K562 (cell line): ENCODE results near the gene TBC1D5. TPM values are rescaled to one million over a fixed set of nuclear protein-coding genes. Genes with fewer than 3 reads are reported as not detected.

Experiments
- ATAC-seq: fragments of 200-7000 bp; cut with Tn5 transposase; 3 replicates; pipeline ENCODE4 v1.9.1; 2020; ENCODE audit warnings: moderate library complexity
- BruUV-seq: library from RNA; stranded (reverse); fragments of 400-500 nt; replicated peaks from 2 replicates; lab custom pipeline; 2021; lab: Mats Ljungman, UMichigan
- CTCF ChIA-PET: fragments of 300-600 bp; formaldehyde crosslinking; extraction: SDS; loops from one replicate; lab custom pipeline; 2021; ENCODE audit warnings: low intra/inter-chr PET ratio; lab: Yijun Ruan, JAX
- POLR2A ChIA-PET: fragments of 300-600, 350-650 bp; sonication (Branson Sonifier 250); formaldehyde crosslinking; extraction: SDS; loops from one replicate; lab custom pipeline; 2021; ENCODE audit warnings: antibody characterized with exemption, inconsistent platforms; lab: Yijun Ruan, JAX
- DNase-seq, 4 experiments: peaks; one replicate each; pipeline versions ENCODE4 v3.0.0 to v3.0.0-alpha.2; 2011 to 2018; ENCODE audit warnings: low spot score in 3 of 4, mixed read lengths in 3 of 4; ENCODE audit errors: extremely low read depth in 1 of 4
- FAIRE-seq: peaks from 2 replicates; lab custom pipeline; 2011; peaks lifted over from hg19 to GRCh38; lab: Jason Lieb, UNC
- H2AFZ ChIP-seq: 2 replicates; pipeline ENCODE4 v1.6.0; 2011; ENCODE audit warnings: low read depth, low read length, control low read depth, inconsistent platforms
- H3K27ac ChIP-seq: fragments of 200-600 bp; 3 replicates; pipeline ENCODE4 v1.8.0; 2011; ENCODE audit warnings: low read depth, mild to moderate bottlenecking, control low read depth, inconsistent platforms, low read length, moderate library complexity, mixed read lengths; ENCODE audit errors: extremely low read depth
- H3K27me3 ChIP-seq, 2 experiments: fragments of 300-600 bp in 1 of 2; 2 replicates in 1 of 2; 3 replicates in 1 of 2; pipeline versions ENCODE4 v1.6.0 to v1.8.0; 2011; ENCODE audit warnings: inconsistent platforms in 2 of 2, low read length in 2 of 2, mild to moderate bottlenecking in 1 of 2, mixed read lengths in 1 of 2, moderate library complexity in 1 of 2; ENCODE audit not compliant: control insufficient read depth in 2 of 2, insufficient read depth in 2 of 2
- H3K36me3 ChIP-seq: fragments of 300-600 bp; 3 replicates; pipeline ENCODE4 v1.8.0; 2011; ENCODE audit warnings: mild to moderate bottlenecking, low read length, inconsistent platforms; ENCODE audit not compliant: control insufficient read depth, insufficient read depth
- H3K4me1 ChIP-seq, 2 experiments: fragments of 200-600 bp in 1 of 2; replicated peaks in 1 of 2; 2 replicates in 1 of 2; 3 replicates in 1 of 2; pipeline versions ENCODE4 v1.5.1 to v1.8.0; 2011; ENCODE audit warnings: inconsistent platforms in 2 of 2, low read length in 2 of 2, mild to moderate bottlenecking in 1 of 2, mixed read lengths in 1 of 2, moderate library complexity in 1 of 2; ENCODE audit not compliant: control insufficient read depth in 2 of 2, insufficient read depth in 2 of 2
- H3K4me2 ChIP-seq: 2 replicates; pipeline ENCODE4 v1.6.1; 2011; ENCODE audit warnings: low read length, control low read depth, inconsistent platforms, mixed read lengths; ENCODE audit not compliant: insufficient read depth
- H3K4me3 ChIP-seq: fragments of 200-600 bp; sonication (generic), shearing (Covaris generic); 2 replicates; pipeline ENCODE4 v1.5.1; 2016; ENCODE audit warnings: control low read depth, inconsistent platforms
- H3K79me2 ChIP-seq: fragments of 200-600 bp; 3 replicates; pipeline ENCODE4 v1.8.0; 2011; ENCODE audit warnings: low read length, inconsistent platforms; ENCODE audit not compliant: control insufficient read depth, insufficient read depth
- H3K9ac ChIP-seq, 2 experiments: 2 replicates each; pipeline versions ENCODE4 v1.6.0 to v1.6.1; 2011; ENCODE audit warnings: low read depth in 2 of 2, low read length in 2 of 2, control low read depth in 1 of 2, inconsistent platforms in 1 of 2, mild to moderate bottlenecking in 1 of 2, mixed read lengths in 1 of 2; ENCODE audit not compliant: insufficient read depth in 1 of 2
- H3K9me1 ChIP-seq: one replicate; pipeline ENCODE4 v1.6.0; 2011; ENCODE audit warnings: inconsistent platforms, mild to moderate bottlenecking, low read length, moderate library complexity; ENCODE audit not compliant: control insufficient read depth, insufficient read depth
- H3K9me3 ChIP-seq: replicated peaks from 2 replicates; pipeline ENCODE4 v1.5.1; 2011; ENCODE audit warnings: low read depth, low read length, inconsistent platforms; ENCODE audit not compliant: control insufficient read depth, insufficient read depth
- H4K20me1 ChIP-seq: replicated peaks from 2 replicates; pipeline ENCODE4 v1.6.1; 2011; ENCODE audit warnings: low read length, inconsistent platforms, mixed read lengths; ENCODE audit not compliant: control insufficient read depth, insufficient read depth
- E2F3 ChIP-seq: fragments of 250-450 bp; sonication (Bioruptor Pico); IDR thresholded peaks from 2 replicates; pipeline ENCODE4 v1.4.0; 2020; ENCODE audit warnings: mild to moderate bottlenecking
- HMGN3 ChIP-seq: IDR thresholded peaks from 2 replicates; pipeline ENCODE4 v1.6.1; 2011; ENCODE audit warnings: borderline replicate concordance, low read depth, mild to moderate bottlenecking, mixed read lengths, low read length; ENCODE audit not compliant: insufficient read length; ENCODE audit errors: extremely low read depth
- KLF10 ChIP-seq: fragments of 250-450 bp; sonication (Bioruptor Pico); IDR thresholded peaks from 2 replicates; pipeline ENCODE4 v1.6.1; 2021; ENCODE audit warnings: matching md5 sums
- NCOA6 ChIP-seq: fragments of 450-650 bp; IDR thresholded peaks from 2 replicates; pipeline ENCODE4 v1.6.1; 2017; ENCODE audit warnings: mild to moderate bottlenecking
- NFRKB ChIP-seq: fragments of 450-650 bp; IDR thresholded peaks from 2 replicates; pipeline ENCODE4 v1.6.1; 2016; ENCODE audit warnings: low read depth
- PHF21A ChIP-seq: fragments of 450-650 bp; IDR thresholded peaks from 2 replicates; pipeline ENCODE4 v1.6.1; 2017; ENCODE audit warnings: low read depth, borderline replicate concordance
- ZBTB49 ChIP-seq: sonication (generic); formaldehyde crosslinking; IDR thresholded peaks from 2 replicates; pipeline ENCODE4 v1.8.0; 2022; ENCODE audit warnings: missing genetic modification reagents, mild to moderate bottlenecking, borderline replicate concordance
- ZNF23 ChIP-seq: fragments of 250-450 bp; sonication (Bioruptor Pico); IDR thresholded peaks from 2 replicates; pipeline ENCODE4 v1.4.0; 2020; ENCODE audit warnings: mild to moderate bottlenecking
- ZNF436 ChIP-seq: fragments of 250-450, 450-650 bp; sonication (Bioruptor Pico); formaldehyde crosslinking; IDR thresholded peaks from 2 replicates; pipeline ENCODE4 v1.7.0; 2020; ENCODE audit warnings: mild to moderate bottlenecking
- WGBS: fragments of 100-300 bp; shearing (Covaris generic); methylation state at CpG from one replicate; pipeline ENCODE4 v1.1.6; 2016; ENCODE audit warnings: low coverage, mixed read lengths; ENCODE audit not compliant: insufficient coverage; ENCODE audit errors: missing lambda C conversion rate; 5-methylcytosine and 5-hydroxymethylcytosine counted together
- in situ Hi-C: fragments of 300-500 bp; cut with MboI; formaldehyde crosslinking; loops from 4 replicates; pipeline ENCODE4 v1.15.0; 2018; ENCODE audit warnings: inconsistent platforms, mixed read lengths
- intact Hi-C: fragments of 100-400 bp; cut with micrococcal nuclease; formaldehyde crosslinking; loops from 2 replicates; pipeline ENCODE4 v1.14.2; 2022
- polyA plus RNA-seq, 8 experiments: library from polyadenylated mRNA; depleted of rRNA in 4 of 8; stranded (reverse) in 5 of 8; unstranded in 3 of 8; fragments of >200 nt; fragmentation: Nextera tagmentation in 2 of 8; fragmentation: Illumina TruSeq in 1 of 8; extraction: Ambion mirVana in 2 of 8; extraction: Trizol in 1 of 8; gene quantifications; 2 replicates each; pipeline versions ENCODE4 v1.2.1 to v1.2.3, GENCODE V29; 2011 to 2014; ENCODE audit warnings: inconsistent platforms in 1 of 8, missing spikeins in 1 of 8
- total RNA-seq, 7 experiments: library from RNA; depleted of rRNA in 6 of 7; stranded (reverse); fragments of >200 nt in 6 of 7; fragmentation: Illumina TruSeq in 2 of 7; extraction: Trizol in 2 of 7; gene quantifications; 2 replicates each; pipeline versions ENCODE4 v1.2.1 to v1.2.3, GENCODE V29; 2011 to 2021; ENCODE audit warnings: low replicate concordance in 1 of 7

Gene TBC1D5
- total and polyA plus RNA-seq, 9 of the 15 experiments (the other 6 are each of a cell fraction or from before 2014, with no cell fraction given) = 2.9 to 38.1 (median 25.6) TPM

- Histone ChIP-seq H4K20me1 (no peaks in the 10 kb centered on the region), H3K36me3 (no peaks in the 10 kb centered on the region), H3K9me3 (no peaks in the 10 kb centered on the region), H3K9me1 (no peaks in the 10 kb centered on the region), H3K79me2 (no peaks in the 10 kb centered on the region), H3K9ac (no peak overlapping the region), H3K4me2 (no peak overlapping the region), H3K4me3 (no peak overlapping the region), H3K27me3 (no peaks in the 10 kb centered on the region), H3K27ac (no peak overlapping the region), H3K4me1 (peaks cover 0 to 3% of the 10 kb centered on the region in 2 experiments; a peak in 2 of 5 replicates), H2AFZ (no peak overlapping the region)
- 30% methylated on average over 5 of the region's 5 CpGs for WGBS
- ChIA-PET POLR2A (no interaction called here), CTCF (no interaction called here)
- intact Hi-C loops (no loop called here), in situ Hi-C loops (no loop called here)
- FAIRE-seq (no peak), DNase-seq (no peak), ATAC-seq (no peak)
- BruUV-seq = no TSS peak
- no peak for TF ChIP-seq NFRKB
Observed at GRCh38 chr3:17182166-17182565, 560.3 kb downstream of the TBC1D5 start.

DNA sequence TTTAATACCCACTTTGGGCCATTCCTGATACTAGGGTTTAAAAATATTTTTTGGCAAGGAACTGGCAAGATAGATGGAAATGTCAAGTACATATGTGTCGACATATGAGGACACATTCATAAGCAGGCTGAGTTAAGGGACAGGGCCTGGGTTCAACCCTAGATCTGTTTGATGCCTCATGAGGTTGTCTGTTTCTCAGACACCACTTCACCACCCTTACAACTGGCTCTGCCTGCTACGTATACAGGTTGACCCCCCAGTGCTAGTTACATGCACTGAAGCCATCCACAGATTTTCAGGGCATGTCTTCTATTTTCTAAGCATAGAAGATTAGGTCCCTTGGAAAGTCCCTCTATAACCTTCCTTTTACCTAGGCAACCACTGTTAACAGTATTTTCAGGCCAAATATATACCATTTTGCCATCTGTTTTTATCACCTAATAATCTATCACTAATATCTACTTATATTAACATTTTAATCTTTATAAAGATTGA is 561.0 kb downstream of the TBC1D5 start:
- Histone ChIP-seq H3K9ac (no peak overlapping the region), H3K9me3 (no peaks in the 10 kb centered on the region), H3K4me2 (no peak overlapping the region), H3K27me3 (no peaks in the 10 kb centered on the region), H3K36me3 (no peaks in the 10 kb centered on the region), H3K79me2 (no peaks in the 10 kb centered on the region), H2AFZ (no peak overlapping the region), H4K20me1 (no peaks in the 10 kb centered on the region), H3K9me1 (no peaks in the 10 kb centered on the region), H3K27ac (no peak overlapping the region), H3K4me1 (peaks cover 0 to 3% of the 10 kb centered on the region in 2 experiments; a peak in 2 of 5 replicates), H3K4me3 (no peak overlapping the region)
- in situ Hi-C loops (no loop called here), intact Hi-C loops (no loop called here)
- no TSS peak for BruUV-seq
- 50% methylated on average over 2 of the region's 2 CpGs for WGBS
- ChIA-PET POLR2A (no interaction called here), CTCF (no interaction called here)
- FAIRE-seq (no peak), DNase-seq (no peak), ATAC-seq (no peak)
- TF ChIP-seq ZNF436 (CRISPR knock-in tag) (no peak), E2F3 (CRISPR knock-in tag) (no peak), NCOA6 (no peak), KLF10 (no peak), PHF21A (no peak), ZNF23 (CRISPR knock-in tag) (no peak), HMGN3 (no peak), ZBTB49 (CRISPR knock-in tag) (no peak)
